Right renal pelvis (tissue), 4 donors: ENCODE results near the gene NLRC5. TPM values are rescaled to one million over a fixed set of nuclear protein-coding genes. Genes with fewer than 3 reads are reported as not detected.
"Not testable (repeated sequence)": the region's sequence is repeated elsewhere in the genome, so short reads cannot be mapped to it uniquely, and the experiment has no call there.

Source experiments
- DNase-seq, 4 donors: peaks; one replicate each; pipeline ENCODE4 v3.0.0-alpha.2; 2013; ENCODE audit warnings: low read depth in 4 of 4, low spot score in 3 of 4, missing footprints in 1 of 4
- polyA plus RNA-seq, 4 donors: library from polyadenylated mRNA; unstranded; fragments of 120-200 nt; gene quantifications; one replicate each; pipeline ENCODE4 v1.2.1, GENCODE V29; 2013; ENCODE audit not compliant: insufficient read length in 4 of 4

The NLRC5 gene
- polyA plus RNA-seq, 4 donors, result 2.1 to 3.3 (median 2.3) TPM

GRCh38 chr16:56961851-56962281, 27.5 kb upstream of the NLRC5 start, which contains the start of gene CETP:
Gene CETP, plus strand, starts transcription at chr16:56961950. Its CDS starts 30 bp downstream, at chr16:56961980.
- no peak for DNase-seq

DNA sequence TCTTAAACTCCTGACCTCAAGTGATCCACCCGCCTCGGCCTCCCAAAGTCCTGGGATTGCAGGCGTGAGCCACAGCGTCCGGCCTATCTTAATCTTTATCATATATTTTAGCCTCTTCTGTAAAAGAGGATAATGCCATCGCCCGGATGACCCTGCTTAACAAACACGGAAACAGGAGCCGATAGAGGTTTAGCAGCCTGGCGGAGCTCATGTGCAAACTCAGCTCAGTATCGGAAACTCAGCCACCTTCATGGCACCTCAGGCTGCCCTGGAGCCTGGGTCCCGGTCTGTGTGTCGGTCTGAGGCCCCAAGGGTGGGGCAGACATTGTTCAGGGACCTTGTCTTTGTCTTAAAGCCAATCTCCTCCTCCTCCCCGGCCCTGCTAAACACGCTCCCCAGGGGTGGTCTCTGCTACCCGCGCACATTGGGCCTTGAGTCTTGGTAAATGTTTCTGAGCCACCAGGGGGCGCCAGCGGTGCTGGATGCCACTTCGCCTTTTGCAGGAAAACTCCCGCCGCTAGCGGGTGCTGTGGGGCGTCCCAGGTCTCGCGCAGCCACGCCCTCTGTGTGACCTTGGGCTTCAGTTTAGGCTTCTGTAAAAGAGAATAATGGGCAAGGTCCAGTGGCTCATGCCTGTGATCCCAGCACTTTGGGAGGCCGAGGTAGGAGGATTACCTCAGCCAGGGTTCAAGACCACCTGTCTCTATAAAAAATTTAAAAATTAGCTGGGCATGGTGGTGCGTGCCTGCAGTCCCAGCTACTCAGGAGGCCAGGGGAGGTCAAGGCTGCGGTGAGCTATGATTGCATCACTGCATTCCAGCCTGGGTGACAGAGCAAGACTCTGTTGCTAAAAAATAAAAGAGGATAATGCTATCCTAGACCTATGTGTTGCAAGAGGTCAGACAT, 24.9 kb upstream of the NLRC5 start:
- peak; percentile 36 to 58 (median 51) for DNase-seq

- no peak for DNase-seq
Observed at GRCh38 chr16:56965149-56966092, 23.9 kb upstream of the NLRC5 start.

DNA sequence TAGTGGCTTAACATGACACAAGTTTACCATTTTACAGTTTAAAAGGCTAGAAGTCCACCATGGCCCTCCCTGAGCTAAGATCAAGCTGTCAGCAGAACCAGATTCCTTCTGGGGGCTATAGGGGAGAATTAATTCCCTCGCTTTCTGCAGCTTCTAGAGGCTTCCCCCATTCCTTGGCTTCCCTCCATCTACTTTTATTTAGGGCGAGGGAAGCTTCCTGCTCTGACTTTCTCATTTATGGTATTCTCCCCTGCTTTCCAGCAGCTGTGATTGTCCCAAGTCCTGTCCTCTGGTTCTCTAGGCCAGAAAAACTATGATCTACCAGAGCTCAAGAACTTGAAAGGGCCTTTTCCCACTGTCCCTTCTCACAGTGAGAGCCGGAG, 23.3 kb upstream of the NLRC5 start:
- peak in 2 of 4 donors; percentile 44 to 53 for DNase-seq

- DNase-seq, result no peak
Observed at GRCh38 chr16:56967733-56968132, 21.6 kb upstream of the NLRC5 start.

DNA sequence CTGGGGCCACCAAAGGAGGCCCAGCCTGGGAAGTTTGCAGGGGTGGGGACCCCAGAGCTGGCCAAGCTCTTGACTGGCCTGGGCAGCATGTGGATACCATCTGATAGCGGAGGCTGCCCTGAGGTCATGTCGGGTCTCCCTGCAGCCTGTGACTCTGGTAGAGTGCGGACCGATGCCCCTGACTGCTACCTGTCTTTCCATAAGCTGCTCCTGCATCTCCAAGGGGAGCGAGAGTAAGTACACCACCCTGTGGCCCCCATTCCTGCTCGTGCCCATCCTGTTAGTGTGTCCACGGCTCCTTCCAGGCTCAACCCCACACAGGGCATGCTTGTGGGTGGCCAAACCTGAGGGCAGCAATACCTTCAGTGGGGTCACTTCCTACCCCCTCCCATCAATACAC, 19.6 kb upstream of the NLRC5 start:
- no peak for DNase-seq

DNA sequence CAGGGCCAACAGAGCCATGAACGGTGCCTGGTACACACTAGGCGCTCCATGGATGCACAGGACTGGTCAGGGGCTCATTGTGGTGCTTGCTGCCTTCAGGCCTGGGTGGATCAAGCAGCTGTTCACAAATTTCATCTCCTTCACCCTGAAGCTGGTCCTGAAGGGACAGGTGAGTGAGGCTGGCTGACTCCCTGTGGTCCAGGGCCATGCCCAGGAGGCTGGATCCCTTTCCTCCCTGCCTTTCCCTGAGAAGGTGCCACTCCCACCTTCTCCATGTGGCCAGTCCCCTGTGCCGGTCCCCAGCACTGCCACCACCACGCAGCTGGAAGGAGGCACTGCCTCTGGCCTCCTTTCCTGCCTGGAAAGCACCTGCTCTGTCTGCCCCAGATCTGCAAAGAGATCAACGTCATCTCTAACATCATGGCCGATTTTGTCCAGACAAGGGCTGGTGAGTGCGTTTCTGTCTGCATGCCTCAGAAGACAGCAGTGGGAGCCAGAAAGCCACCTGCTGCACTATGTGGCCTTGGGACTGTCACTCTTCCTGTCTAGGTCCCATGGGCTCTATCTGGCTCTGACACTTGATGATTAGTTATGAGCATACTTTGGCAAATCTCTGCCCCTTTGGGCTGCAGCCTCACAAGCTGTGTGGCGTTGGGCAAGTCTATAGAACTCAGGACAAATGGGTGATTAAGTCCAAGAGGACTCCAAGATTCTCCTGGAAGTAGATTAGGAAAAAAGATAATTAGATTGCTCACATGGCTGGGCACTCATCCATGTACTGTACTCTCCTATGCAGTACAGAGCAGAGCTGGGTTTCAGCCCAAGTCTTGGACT, 18.2 kb upstream of the NLRC5 start:
- DNase-seq, result no peak

DNA sequence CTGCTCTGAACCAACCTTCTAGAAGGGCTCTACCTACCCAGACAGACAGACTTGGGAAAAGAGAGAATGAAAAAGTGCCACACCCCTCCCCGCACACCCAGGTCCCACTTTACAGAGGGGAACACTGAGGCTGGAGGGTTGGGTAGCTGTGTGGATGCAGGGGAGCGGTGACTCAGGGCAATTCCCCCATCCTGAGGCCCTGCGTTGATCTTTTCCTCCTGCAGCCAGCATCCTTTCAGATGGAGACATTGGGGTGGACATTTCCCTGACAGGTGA, 17.7 kb upstream of the NLRC5 start:
- no peak for DNase-seq

- no peak for DNase-seq
Observed at GRCh38 chr16:56972403-56973293, 16.7 kb upstream of the NLRC5 start.

- no peak for DNase-seq
Observed at GRCh38 chr16:56973294-56973689, 16.1 kb upstream of the NLRC5 start.

DNA sequence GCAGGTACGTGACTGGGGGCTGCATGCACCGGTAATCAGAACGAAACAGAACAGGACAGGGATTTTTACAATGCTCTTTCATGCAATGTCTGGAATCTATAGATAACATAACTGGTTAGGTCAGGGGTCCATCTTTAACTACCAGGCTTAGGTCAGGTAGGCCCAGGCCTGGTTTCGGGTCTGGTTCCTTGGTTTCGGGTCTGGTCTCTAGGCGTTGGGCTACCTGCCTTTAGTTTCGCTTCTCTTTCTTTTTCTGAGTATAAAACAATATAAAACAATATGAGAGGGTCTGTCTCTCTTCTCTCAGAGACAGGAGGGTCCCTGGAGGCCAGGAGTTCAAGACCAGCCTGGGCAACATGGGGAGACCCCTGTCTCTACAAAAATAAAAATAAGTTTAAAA, 15.5 kb upstream of the NLRC5 start:
- not testable (repeated sequence) for DNase-seq

- DNase-seq, result no peak
Observed at GRCh38 chr16:56974549-56975300, 14.6 kb upstream of the NLRC5 start.

DNA sequence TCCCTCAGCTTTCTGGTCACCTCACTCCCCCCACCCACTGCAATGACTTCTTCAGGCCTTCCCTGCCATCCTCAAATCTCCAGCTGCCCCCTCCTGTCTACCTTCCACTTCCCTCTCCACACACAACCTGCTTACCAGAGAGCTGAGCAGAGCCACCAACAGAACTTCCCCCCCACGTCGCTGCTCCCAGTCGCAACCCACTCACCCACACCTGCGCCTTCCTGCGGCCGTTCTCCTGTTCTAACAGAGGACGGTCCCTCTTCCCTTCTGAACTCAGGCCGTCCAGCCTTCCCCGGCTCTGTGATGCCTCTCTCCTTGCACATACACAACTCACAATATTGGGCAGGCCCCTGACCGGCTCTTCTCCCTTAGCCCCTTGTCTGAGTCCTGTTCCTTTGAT, 13.6 kb upstream of the NLRC5 start:
- DNase-seq, result no peak

DNA sequence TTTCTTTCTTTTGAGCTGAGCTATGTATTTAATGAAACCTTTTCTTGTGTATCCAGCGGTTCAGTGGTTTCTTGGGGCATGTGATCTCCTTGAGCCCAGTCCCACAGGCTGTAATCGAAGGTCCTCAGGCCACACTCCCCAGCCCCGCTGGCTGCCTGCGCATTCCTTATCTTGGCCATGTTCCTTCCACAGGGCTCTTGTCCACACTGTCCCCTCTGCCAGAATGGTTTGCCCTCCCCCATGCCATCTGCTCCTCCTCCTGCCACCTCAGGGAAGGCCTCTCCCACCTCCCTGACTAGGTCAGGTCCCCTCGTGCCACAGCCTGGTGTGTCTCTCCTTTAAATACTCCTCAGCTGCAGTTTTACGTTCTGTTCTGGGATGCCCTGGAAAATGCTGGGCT, 12.1 kb upstream of the NLRC5 start:
- no peak for DNase-seq

- DNase-seq, result no peak
Observed at GRCh38 chr16:56977823-56978430, 11.4 kb upstream of the NLRC5 start.

DNA sequence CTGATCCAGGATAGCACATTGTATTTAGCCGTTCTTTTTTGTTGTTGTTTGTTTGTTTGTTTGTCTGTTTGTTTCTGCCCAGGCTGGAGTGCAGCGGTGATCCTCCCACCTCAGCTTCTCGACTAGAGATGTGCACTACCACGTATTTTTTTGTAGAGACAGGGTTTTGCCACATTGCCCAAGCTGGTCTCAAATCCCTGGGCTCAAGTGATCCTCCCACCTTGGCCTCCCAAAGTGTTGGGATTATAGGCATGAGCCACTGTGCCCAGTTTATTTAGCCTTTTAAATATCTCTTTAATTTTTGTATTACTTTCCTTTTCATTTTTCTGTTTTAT, 9.2 kb upstream of the NLRC5 start:
- DNase-seq, result no peak

DNA sequence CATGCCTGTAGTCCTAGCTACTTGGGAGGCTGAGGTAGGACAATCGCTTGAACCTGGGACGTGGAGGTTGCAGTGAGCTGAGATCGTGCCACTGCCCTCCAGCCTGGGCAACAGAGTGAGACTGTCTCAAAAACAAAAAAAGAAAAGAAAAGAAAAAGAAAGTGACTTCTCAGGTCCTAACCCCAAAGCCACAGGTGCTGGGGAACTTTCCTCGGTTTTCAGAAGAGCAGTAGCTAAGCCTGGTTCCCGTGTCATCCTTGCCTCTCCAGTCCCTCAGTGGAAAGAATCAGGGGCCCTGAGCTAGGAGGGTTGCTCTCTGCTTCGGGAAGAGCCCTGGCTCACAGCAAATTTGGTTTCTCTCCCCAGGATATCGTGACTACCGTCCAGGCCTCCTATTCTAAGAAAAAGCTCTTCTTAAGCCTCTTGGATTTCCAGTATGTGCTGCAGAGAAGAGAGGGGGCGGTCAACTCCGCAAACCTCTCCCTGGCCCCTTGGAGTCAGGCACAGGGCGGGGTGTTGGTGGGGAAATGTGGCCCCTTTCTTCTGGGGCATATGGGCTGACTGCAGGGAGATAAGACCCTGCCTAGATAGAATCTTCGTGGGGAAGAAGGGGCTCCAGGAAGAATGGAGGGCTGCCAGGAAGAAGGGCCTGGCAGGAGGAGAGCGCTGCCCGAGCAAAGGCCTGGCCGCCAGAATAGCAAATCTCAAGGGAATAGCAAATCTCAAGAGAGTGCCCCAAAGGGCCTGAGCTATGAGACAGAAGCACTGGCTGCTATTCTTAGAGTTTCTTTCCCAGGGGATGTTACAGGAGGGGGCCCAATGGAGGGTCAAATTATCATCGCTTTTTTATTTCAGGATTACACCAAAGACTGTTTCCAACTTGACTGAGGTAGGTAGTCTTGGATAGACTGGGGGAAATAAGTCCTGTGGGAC, 8.3 kb upstream of the NLRC5 start:
- no peak for DNase-seq
